GM12865 (cell line): Measurements from ENCODE around the gene FBXO45.
"Not testable (repeated sequence)": the region's sequence is repeated elsewhere in the genome, so short reads cannot be mapped to it uniquely, and the experiment has no call there.

Source experiments
- DNase-seq: peaks from one replicate; pipeline ENCODE4 v3.0.0; 2010; ENCODE audit warnings: low read depth
- H3K4me3 ChIP-seq: 2 replicates; pipeline ENCODE4 v1.5.1; 2011; ENCODE audit warnings: mild to moderate bottlenecking, low read depth, low read length, control low read depth
- TF ChIP-seq, protein P1 (sequence below): IDR thresholded peaks from 2 replicates; pipeline ENCODE4 v1.5.1; 2011; ENCODE audit warnings: low read length, control low read depth, low read depth, inconsistent platforms; ENCODE audit not compliant: insufficient read depth; ENCODE audit errors: missing control alignments

Gene FBXO45

DNA sequence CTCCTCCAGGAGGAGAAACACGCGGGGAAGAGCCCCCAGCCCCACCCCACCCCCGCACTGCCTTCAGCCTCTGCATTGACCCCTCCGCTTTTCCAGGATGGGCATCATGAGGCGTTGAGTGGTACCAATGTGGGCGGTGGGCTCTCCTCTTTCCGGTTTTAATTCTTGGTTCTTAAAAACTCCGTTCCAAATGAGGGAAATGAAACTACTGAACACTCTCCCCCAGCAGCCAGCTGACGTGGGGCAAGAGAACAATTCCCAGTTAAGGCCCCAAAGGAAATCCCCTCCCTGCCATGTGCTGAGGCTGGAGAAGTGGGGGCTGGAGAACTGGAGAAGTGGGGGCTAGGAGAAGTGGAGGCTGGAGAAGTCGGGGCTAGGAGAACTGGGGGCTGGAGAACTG, 65.8 kb downstream of the FBXO45 start:
- DNase-seq: peak; percentile 57
- peak overlapping the region; percentile 97 for H3K4me3 ChIP-seq
- TF ChIP-seq, protein P1, sequence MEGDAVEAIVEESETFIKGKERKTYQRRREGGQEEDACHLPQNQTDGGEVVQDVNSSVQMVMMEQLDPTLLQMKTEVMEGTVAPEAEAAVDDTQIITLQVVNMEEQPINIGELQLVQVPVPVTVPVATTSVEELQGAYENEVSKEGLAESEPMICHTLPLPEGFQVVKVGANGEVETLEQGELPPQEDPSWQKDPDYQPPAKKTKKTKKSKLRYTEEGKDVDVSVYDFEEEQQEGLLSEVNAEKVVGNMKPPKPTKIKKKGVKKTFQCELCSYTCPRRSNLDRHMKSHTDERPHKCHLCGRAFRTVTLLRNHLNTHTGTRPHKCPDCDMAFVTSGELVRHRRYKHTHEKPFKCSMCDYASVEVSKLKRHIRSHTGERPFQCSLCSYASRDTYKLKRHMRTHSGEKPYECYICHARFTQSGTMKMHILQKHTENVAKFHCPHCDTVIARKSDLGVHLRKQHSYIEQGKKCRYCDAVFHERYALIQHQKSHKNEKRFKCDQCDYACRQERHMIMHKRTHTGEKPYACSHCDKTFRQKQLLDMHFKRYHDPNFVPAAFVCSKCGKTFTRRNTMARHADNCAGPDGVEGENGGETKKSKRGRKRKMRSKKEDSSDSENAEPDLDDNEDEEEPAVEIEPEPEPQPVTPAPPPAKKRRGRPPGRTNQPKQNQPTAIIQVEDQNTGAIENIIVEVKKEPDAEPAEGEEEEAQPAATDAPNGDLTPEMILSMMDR: no peak

DNA sequence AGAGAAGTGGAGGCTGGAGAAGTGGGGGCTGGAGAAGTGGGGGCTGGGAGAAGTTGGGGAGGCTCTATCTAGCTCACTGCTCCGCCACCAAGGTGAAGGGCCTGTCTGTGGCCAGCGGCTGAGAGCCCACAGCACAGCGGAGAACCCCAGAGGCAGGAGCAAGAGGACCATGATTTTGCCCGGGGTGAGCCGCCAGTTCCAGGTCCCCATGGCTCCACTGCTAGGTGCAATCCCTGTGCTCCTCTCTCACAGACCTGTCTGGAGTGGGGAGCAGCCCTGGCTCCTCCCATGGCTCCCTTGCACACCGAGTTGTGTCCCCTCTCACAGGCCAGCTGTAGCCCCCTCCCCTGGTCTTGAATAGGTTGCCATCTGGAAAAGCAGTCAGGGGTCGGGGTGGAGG, 66.4 kb downstream of the FBXO45 start:
- no peak for DNase-seq
- no peak overlapping the region for H3K4me3 ChIP-seq
- TF ChIP-seq, protein P1: no peak

DNA sequence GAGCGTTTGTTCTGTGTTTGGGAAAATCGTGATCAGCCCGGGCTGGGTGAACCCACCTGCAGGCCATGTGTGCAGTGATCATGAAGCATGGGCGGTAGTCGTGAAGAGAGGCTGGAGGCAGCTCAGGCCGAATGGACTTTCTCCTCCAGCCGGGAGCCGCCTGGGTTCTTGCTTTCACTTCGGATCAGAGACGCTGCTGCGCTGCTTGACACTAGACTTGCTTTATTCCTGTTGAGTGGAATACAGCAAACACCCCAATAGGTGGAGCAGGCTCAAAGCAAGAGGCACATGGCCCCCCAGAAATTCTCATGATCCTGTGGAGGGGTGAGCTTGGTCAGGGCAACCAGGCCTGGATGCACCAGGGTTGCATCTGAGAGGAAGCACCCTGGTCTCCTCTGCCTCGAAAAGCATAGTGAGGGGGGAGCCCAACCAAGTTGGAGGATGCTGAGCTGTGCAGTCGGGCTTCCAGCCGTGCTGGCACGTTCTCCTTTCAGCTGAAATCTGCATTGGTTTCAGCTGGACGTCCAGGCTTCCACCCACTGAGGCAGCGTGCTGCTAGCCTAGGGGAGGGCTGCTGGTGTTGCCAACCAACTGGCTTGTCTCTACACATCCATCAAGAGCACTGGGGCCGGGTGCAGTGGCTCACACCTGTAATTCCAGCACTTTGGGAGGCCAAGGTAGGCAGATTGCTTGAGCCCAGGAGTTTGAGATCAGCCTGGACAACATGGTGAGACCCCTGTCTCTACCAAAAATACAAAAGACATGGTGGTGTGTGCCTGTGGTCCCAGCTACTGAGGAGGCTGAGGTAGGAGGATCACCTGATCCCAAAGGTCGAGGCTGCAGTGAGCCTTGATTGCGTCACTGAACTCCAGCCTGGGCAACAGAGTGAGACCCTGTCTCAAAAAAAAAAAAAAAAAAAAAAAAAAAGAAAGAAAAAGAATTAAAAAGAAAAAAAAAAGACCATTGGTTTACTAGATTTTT, 68.2 kb downstream of the FBXO45 start:
- TF ChIP-seq, protein P1: no peak
- H3K4me3 ChIP-seq: no peak overlapping the region
- no peak for DNase-seq

- not testable (repeated sequence) for H3K4me3 ChIP-seq, DNase-seq
Observed at GRCh38 chr3:196637941-196638340, 69.5 kb downstream of the FBXO45 start.
